SIG-M5 treated with dmso at 0.1 percent for 504 hours (cell line): Measurements from ENCODE around the gene C5orf46.
A peak's percentile ranks its signal among the peaks of the same experiment; 100 is the strongest.
"Not testable (repeated sequence)": the region's sequence is repeated elsewhere in the genome, so short reads cannot be mapped to it uniquely, and the experiment has no call there.

ENCODE experiments used
- DNase-seq: peaks from one replicate; lab custom pipeline; 2025; ENCODE audit not compliant: unreplicated experiment; lab: John Stamatoyannopoulos, UW

C5orf46 gene

DNA sequence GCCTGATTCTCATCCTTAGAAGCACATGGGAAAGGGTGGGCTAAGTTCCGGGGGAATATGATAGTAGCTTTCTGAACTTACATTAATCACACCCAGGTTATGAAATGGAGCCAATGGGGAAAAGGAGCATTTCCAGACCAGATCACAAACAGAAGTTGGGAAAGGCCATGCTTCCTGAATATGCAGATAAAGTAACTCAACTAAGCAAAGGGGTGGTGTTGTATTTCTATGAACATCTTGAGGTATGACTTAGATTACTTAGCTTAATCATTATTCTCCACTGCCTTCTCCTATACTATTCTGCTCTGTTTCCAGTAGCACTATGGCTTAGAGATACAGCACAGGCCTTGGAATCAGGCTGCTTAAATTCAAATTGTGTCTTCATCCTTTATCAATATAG, 10.5 kb downstream of the C5orf46 start:
- no peak for DNase-seq

DNA sequence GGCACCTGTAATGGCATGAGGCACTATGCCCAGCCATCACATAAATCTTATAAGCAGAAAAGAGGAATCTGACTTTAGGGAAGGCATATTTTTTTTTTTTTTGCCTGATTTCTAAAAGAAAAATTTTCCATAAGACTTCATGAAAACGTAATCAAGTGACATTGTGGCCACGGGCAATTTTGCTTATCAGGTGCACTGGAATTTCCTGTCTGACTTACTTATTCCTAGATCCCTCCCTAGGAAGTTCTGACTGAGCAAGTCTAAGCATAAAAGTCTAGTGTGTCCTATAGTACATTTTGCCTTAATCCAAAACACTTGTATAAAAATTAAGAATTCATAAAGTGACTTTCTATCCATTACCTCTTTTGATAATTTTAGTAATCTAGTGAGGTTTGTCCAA, 12.5 kb downstream of the C5orf46 start:
- no peak for DNase-seq

DNA sequence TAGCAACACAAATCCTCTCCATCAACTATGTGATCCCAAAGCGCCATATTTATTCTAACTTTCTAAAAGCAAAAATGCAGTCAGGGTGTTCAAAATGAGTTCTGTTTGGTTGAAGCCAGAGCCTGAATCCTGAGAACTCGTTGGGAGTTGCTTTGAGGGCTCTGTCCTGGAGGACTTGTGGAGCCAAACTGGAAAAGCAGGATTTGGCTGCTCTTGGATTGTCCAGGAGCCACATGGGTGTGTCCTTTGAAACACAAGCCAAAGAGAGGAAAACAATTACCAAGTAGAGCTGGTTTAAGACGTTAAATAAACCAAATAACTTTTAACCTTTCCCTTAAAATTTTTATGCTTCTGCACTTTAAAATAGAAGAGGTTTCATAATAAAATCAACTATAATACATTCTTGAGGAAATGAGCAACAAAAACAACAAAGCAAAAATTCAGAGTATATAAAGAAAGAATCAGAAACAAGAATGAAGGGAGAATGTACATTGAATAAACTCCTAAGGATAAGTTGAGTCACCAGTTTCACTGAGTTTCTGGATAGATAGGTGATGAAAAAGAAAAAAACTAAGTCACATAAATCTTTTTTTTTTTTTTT, 13.5 kb downstream of the C5orf46 start:
- peak; percentile 58 for DNase-seq

DNA sequence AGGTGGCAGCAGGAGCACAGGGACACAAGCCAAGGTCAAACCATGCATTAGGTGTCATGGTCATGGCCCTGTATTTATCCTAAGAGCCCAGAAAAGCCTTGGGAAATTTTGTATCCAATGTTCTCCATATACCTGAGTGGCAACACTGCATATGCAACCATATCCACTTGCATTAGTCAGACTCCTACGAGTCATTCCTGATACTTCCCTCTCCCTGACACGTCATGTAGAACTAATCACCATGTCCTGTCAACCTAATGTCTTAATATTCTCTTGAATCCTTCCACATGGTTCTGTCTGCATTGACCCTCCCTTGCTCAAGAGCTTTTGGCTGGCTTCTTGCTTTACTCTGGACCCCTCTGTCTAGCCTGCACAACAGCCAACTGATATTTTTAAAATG, 18.4 kb downstream of the C5orf46 start:
- no peak for DNase-seq

DNA sequence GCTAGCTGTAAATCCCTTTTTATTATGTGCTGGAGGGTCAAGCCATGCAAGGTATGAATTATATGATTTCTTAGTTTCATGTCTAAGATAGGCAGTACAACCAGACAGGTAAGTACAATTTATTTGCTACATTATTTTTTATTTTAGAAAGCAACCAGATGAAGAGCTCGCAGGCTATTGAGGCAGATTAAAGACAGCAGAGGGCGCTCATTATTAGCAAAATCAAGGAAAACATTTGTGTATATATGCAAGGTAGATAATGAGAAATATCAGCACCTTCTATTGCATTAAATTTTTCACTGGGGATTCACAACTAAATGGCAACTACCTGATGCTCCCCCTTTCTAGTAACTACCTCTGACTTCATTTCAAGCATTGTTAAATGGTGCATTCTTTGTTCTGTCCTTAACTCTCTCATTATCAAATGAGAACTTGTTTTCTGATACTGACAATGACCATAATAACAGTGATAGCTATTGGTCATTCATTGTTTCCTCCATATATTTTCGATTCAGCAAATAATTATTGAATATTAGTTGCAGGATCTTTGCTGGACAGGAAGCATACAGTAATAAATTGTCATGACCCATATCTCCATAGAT, 19.2 kb downstream of the C5orf46 start:
- peak; percentile 62 for DNase-seq

DNA sequence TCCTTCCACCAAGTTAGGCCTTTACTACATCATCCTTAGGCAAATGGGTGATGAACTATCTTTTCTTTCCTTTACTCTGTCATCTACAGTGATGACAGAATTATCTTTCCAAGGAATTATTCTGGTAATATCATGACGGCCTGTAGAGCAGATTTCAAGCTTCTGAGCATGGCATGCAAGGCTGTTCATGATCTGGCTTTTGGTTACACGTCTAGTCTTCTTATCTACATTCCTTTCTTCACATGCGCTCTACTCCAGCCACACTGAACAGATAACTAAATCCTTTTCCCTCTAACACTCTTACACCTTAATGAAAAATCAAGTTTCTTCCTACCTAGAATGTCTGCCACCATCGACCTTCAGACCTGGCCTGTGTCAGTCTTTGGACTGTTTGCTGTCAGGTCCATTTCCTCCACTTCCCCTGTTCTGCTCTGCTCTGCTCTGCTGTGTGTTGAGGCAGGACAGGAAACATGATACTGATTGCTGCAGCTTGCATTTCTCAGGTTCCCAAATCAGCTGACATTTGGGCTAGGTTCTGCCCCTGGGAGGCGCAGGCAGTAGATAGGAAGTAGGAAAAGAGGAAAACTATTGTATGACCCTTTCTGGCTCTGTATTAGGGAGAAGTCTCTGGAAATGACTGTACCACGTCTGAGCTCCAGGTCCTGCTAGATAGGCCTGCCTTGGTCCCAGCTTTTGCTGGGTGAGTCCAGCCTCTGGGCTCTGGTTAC, 23.6 kb downstream of the C5orf46 start:
- no peak for DNase-seq

DNA sequence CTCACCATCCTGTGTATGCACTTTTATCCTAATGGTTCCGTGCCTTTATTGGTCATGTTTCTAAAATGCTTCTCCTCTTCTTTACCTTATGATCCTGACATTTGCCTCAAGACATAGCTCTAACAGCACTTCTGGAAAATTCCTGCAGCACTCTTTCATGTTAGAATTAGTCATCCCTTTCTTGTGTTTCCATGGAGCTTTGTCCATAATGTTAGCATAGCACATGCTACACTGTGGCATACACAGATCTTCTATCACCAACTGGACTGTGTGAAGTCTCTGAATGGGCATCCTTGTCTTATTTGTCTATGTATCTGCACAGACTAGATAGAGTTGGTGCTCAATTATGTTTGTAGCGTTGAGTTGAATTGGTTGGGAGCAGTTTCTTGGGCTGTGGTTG, 25.9 kb downstream of the C5orf46 start:
- no peak for DNase-seq

DNA sequence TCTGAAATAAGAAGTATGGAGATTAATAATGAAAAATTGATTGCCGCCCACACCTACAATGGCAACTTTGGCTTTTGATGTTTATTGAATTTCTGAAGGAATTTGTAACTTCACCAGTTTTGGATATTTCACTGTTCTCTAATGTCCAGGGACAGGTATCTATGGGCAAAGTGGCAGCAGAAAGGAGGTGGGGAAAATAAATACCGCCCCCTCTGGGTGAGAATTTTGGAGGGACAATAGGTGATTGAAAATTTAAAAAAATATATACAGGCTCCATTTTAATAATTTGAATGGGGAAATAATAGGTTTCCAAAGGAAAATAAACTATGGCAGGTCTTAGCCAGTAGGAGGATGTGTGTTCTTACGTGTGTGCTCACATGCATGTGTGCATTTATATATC, 26.6 kb downstream of the C5orf46 start:
- no peak for DNase-seq

DNA sequence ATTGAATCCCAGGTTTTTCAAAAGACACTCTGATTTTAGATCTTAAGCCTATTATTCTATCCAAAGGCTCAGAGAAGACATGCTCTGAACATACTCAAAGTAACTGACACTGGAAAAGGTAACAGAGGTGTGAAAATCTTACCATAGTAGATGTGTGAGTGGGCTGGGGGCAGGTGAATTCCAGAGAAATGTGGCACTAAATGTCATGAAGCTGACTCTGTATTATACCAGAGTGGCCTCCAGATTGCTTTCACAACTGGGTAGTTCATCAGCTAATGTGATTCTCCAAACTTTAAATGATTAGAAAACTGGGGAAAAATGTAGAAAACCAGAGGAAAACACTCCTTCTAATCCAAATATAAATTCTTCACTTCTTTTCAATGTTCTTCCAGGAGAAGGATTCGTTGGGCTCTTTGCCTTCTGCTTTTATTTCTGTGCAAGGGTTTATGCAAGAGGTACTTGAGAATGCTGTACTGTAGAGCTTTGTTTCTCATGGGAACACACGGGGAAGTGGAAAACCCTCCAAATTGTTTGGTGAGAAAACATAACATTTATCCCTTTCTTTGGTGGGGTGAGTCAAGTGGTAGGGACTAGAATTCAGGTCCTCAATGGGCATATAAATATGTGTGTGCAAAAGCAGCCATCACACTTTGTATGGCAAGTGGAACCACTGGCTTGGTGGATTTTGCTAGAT, 28.1 kb downstream of the C5orf46 start, which contains the start of gene SCGB3A2:
Gene SCGB3A2, plus strand, starts transcription at position 646 of the 694 bp plus-strand sequence. CDS start 93 bp downstream, outside the sequence.
- DNase-seq, result no peak

DNA sequence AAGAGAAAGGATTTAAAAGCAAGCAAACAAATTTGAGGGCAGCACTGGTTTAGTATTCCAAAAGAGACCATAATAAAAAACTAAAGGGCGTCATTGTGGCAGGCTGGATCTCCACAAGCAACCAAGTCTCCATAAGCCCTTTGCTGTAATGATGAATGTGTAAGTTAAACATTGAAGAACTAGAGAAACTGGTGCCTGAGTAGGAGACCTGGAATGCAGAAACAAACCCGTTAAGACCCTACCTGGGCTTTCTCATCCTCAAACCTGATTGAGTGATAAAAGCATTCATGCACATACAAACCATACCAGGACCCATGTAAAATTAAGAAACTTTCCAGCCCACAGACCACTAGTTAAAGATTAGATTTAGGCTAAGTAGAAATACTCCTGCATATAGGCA, 29.7 kb downstream of the C5orf46 start:
- DNase-seq, result no peak

DNA sequence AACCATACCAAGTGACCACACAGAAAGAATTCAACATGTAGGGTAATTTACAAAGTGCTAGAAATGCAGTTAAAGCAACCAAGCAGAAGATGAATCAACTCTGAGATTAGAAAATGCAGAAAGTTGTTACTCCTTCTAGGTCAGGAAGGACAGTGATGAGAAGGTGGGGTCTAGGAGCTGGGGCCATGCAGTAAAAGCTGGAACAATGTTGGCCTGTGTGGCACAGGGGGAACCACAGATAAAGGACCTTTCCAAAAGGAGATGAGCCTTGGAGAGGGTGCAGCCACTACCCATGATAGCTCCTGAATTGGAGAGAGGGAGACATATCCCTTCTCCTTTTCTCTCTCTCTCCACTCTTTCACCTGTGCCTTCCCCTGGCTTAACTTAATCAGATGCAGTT, 30.2 kb downstream of the C5orf46 start:
- no peak for DNase-seq

DNA sequence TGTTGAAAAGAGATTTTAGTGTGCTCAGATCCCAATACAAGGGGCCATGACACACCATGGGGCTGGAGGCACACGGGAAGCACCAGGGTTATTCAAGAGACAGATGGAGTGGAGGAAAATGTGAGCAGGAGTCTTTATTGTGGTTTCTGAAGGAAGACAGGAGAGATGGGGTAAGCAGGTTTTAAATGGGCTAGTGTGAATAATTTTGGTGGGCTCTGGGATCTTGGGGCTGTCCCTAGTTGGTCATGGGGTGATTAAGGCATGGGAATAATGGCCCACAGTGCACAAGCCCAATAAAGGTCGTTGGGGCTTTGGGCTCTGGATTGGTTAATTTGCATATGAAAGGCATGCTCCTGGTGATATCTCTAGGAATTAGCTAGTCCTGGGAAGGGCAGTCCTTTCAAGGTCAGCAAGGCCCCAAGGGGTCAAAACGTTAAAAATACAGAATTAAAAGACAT, 31.4 kb downstream of the C5orf46 start:
- DNase-seq, result no peak

DNA sequence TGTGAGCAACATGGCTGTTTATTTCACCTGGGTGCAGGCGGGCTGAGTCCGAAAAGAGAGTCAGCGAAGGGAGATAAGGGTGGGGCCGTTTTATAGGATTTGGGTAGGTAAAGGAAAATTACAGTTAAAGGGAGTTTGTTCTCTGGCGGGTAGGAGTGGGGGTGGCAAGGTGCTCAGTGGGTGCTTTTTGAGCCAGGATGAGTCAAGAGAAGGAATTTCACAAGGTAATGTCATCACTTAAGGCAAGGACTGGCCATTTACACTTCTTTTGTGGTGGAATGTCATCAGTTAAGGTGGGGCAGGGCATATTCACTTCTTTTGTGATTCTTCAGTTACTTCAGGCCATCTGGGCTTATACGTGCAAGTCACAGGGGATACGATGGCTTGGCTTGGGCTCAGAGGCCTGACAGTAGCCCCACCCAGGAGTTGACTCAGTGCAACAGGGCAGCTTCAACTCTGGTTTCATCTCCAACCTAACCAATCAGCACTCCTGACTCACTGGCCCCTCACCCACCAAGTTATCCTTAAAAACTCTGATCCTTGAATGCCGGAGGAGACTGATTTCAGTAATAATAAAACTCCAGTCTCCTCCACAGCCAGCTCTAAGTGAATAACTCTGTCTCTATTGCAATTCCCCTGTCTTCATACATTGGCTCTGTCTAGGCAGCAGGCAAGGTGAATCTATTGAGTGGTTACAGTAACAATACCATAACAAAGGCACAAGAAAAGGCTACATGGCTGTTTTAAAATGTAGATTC, 32.0 kb downstream of the C5orf46 start:
- DNase-seq, result not testable (repeated sequence)

DNA sequence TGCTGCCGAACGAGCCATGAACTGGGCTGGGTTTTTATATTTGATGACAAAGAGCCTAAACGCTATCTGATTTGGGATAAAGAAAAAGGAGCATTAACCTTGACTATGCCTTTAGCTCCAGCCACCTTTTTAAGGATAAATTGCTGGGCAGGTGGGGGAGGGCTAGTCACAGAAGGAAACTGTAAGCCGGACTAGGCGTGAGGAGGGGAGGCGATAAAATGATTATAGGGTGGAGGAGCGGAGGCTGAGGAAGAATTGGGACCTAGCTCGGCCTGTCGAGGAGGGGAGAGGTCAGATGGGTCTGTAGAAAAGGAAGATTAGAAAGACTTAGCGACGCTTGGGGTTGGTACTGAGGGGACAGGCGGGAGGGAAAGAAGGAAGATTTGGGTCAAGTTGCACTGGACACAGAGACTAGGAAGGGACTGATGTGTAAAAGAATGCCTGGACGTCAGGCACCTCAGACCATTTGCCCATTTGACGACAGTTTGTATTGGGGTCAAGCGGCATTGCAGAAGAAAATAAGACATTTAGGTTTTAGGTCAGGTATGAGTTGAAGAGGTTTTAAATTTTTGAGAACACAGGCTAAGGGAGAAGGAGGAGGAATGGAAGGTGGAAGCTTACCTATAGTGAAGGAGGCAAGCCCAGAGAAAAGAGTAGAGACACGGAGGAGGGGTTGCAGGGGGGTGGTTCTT, 33.4 kb downstream of the C5orf46 start:
- not testable (repeated sequence) for DNase-seq

DNA sequence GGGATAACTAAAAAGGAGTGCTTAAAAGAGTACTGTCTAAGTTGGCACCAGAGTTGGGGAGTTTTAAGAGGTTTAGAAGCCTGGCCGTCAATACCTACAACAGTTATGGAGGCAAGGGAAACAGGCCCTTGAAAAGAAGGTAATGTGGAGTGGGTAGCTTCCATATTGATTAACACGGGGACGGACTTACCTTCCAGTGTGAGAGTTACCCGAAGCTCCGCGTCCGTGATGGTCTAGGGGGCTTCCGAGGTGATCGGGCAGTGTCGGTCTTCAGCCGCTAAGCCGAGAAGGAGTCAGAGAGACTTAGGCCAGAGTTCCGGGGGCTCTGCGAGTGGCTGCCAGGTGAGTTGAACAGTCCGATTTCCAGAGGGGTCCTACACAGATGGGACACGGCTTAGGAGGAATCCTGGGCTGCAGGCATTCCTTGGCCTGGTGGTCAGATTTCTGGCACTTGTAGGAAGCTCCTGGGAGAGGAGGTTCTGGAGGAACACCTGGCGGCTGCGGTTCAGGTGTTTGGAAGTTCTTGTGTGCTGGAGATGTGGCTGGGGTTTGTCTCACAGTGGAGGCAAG, 34.3 kb downstream of the C5orf46 start:
- DNase-seq, result not testable (repeated sequence)

DNA sequence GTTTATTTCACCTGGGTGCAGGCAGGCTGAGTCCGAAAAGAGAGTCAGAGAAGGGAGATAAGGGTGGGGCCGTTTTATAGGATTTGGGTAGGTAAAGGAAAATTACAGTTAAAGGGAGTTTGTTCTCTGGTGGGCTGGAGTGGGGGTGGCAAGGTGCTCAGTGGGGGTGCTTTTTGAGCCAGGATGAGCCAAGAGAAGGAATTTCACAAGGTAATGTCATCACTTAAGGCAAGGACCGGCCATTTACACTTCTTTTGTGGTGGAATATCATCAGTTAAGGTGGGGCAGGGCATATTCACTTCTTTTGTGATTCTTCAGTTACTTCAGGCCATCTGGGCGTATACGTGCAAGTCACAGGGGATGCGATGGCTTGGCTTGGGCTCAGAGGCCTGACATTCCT, 36.4 kb downstream of the C5orf46 start:
- not testable (repeated sequence) for DNase-seq

DNA sequence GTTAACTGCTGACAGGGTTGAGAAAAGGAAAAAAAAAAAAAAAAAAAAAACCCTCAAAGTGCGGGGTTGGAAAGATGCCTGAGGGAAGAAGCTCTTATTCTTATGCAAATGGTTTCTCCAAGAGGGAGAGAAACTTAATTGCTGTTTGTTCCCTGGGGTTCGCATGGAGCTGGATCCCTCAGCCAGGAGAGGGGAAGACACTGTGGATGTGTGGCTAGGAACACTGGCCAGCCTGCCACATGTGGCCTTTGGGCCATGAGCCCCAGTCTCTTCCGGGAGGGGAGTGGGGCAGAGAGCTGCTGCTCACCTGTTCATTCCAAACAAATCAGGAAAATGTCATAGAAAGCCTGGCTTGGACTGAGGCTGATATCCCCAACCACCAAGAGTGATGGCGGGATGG, 37.2 kb downstream of the C5orf46 start:
- no peak for DNase-seq

DNA sequence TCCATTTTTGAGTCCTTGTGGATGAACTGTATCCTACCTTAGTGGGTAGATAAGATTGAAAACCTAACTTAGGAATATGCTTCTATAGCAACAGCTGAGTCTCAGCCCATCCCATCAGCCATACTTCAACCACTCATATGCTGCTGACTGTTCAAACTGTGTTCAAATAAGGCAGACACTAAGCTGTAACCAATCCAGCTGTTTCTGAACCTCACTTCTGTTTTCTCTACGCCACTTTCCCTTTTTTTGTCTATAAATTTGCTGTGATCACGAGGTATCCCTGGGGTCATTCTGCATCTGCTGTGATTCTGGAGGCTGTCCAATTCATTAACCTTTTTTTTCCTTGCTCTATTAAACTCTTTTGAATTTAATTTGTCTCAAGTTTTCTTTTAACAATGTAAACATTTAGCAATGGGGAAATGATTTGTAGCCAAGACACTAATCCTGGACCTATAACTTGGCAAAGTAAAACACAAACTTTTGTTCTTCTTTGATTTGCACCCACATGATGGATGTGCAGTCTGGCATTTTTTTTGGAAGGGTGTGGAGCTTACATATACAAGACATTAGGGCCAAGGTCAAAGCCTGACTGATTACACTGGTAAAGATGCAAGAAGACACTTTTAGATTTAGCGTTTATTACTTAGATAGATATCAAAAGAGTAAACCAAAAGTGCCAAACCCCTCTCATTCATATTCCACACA, 42.7 kb downstream of the C5orf46 start:
- DNase-seq, result no peak

DNA sequence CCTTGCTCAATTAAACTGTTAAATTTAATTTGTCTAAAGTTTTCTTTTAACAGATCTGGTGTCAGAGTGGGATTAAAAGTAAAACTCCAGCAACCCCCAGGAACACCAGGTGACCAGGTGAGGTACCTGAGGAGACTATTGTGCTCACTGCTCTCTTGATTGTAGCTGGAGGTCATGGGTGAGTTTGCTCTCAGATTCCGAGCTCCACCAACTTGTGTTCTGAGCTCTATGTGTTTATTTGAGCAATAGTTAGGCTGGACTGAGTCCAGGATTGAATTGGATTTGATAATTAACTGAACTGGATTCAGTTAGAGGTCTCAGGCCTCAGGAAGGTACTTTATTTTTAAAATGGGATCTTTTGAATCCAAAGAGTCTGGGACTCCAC, 45.7 kb downstream of the C5orf46 start:
- no peak for DNase-seq
